HG03064 (cell line): Measurements from ENCODE around the gene TRIML2.

ENCODE experiments used
- ATAC-seq: cut with Tn5 transposase; IDR thresholded peaks from one replicate; pipeline ENCODE4 v1.9.1; 2021; ENCODE audit warnings: low read depth; ENCODE audit not compliant: unreplicated experiment

TRIML2 gene, protein sequence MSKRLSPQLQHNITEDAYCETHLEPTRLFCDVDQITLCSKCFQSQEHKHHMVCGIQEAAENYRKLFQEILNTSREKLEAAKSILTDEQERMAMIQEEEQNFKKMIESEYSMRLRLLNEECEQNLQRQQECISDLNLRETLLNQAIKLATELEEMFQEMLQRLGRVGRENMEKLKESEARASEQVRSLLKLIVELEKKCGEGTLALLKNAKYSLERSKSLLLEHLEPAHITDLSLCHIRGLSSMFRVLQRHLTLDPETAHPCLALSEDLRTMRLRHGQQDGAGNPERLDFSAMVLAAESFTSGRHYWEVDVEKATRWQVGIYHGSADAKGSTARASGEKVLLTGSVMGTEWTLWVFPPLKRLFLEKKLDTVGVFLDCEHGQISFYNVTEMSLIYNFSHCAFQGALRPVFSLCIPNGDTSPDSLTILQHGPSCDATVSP

DNA sequence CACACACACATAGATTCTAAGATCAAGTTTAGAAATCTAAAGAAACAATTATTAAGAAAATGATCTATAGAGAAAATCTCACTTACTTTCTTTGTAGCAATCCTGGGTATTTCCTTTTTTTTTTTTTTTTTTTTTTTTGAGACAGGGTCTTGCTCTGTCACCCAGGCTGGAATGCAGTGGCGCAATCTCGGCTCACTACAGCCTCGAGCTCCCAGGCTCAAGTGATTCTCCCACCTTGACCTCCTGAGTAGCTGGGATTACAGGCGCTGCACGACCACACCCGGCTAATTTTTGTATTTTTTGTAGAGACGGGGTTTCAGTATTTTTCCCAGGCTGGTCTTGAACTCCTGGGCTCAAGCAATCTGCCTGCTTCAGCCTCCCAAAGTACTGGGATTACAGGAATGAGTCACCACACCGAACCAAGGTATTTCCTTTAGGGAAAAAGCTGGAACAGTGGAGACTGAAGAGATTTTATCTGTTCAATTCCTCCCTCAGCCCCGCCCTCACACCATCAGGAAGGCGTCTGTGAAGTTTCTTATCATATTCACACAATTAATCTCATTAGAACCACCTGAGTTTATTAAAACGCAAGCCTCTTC, at the start of gene TRIML2:
TSS of gene TRIML2 (minus strand) at position 447 of the 599 bp plus-strand sequence. CDS start 4,235 bp downstream, outside the sequence.
- no peak for ATAC-seq

DNA sequence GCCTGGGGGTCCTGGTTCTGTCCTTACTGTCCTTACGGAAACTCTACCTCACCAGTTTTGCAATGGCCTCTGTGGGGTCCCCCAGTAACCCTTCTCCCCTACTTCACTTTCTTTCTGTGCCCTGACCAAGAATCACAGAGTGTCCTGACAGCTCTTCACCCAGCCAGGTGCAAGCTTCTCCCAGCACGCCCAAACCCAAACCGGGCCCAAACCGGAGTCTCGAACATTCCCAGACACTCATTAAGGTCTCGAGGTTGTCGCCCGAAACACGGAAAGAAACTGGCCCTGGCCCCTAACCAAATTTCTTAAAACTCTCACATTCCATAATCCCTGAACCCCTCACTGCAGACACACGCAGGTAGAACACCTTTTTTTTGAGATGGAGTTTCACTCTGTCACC, 48.9 kb upstream of the TRIML2 start:
- ATAC-seq = no peak

DNA sequence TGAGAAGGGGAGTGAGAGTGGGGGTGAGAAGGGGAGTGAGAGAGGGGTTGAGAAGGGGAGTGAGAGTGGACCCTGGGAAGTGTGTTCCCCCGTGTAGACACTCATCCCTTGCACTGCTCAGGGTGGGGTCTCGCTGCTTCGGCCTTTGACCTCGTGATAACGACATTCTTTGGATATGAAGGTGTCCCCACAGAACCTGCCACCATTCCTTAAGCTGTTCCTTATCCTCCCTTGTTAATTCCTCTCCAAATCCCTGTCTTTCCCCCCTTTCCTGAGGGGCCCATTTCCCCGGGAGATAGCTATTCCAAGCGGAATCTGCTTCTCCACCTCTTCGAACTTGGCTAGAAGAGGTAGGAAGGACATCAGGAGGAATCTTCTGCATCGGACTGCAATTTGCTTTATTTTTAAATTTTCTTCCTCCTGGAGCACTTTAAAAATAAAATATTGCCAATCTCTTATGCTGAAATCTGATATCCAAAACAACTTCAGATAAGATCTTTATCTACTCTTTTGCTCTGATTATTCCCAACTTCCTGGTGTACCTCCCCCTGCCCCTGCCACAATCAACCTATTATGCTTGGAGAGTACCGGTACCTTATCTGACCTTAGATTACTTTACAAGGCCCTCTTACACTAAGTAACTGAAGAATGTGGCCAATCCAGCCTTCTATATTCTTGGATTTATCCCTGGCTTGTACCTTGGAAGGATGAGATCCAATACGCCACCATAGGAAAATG, 45.4 kb upstream of the TRIML2 start:
- ATAC-seq = no peak

DNA sequence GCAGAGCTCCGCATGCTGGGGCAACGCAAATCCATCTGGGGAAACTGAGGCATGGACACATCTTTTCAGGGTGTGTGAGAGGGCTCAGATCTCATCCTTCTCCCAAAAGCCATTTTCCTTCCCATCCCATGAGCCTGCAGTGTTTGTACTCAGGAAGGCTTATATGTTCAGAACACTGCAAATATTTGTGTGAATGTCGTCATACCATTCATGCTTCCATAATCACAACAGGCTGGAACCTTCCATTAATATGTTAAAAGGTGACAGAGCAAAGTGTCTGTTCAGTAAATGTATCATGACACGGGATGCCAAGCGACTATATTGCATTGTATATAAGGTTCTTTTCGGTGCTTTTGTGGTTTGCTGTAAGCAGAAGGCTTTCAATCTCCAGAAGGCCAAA, 38.4 kb upstream of the TRIML2 start:
- ATAC-seq = no peak

DNA sequence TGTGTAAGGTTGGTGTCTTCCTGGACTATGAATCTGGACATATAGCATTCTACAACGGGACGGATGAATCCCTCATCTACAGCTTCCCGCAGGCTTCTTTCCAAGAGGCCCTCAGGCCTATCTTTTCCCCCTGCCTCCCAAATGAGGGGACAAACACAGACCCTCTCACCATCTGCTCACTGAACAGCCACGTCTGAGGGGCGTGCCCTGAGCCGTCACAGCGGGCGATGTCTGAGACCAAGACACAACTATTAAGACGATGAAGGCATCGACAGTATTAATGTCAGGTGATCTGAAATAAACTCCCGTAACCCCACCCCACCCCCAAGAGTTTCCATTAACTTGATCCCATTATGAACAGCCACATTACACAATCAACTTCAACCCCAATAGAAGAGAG, 37.8 kb upstream of the TRIML2 start:
- ATAC-seq = no peak

DNA sequence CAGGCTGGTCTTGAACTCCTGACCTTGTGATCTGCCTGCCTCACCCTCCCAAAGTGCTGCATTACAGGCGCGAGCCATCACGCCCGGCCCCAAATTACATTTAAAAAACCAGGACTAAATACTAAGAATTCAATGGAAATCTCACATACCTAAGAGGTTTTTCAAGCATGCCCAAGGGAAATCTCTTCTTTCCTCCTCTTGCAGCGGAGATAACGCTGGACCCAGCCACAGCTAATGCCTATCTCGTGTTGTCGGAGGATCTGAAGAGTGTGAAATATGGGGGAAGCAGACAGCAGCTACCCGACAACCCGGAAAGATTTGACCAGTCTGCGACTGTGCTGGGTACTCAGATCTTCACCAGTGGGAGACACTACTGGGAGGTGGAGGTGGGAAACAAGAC, 37.2 kb upstream of the TRIML2 start:
- no peak for ATAC-seq

DNA sequence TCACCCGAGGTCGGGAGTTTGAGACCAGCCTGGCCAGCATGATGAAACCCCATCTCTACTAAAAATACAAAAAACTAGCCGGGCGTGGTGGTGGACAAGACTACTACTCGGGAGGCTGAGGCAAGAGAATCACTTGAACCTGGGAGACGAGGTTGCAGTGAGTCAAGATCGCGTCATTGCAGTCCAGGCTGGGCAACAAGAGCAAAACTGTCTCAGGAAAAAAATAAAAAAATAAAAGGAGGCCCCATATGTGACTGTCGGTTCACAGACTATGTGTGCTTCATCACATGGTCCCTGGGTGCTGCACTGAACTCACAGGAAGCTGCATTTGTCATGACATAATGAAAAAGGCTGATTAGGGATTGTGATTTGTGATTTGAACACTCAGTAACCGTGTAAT, 36.2 kb upstream of the TRIML2 start:
- no peak for ATAC-seq

DNA sequence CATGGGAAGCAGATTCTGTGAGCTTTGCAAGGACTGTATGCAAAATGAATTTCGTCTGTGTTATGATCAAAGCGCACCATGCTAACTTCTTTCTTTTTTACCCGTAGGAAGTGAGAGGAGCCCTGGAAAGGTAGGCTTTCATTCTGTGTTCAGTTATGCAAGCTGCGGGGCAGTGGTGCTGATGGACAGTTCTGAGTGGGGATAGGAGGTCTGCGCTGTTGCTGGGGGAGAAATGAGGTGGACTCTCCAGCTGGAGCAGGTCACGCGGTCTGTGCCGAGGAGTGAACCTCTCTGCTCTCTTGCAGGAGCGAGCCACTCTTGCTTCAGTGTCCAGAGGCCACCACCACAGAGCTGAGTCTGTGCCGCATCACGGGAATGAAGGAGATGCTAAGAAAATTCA, 34.3 kb upstream of the TRIML2 start:
- ATAC-seq = no peak

DNA sequence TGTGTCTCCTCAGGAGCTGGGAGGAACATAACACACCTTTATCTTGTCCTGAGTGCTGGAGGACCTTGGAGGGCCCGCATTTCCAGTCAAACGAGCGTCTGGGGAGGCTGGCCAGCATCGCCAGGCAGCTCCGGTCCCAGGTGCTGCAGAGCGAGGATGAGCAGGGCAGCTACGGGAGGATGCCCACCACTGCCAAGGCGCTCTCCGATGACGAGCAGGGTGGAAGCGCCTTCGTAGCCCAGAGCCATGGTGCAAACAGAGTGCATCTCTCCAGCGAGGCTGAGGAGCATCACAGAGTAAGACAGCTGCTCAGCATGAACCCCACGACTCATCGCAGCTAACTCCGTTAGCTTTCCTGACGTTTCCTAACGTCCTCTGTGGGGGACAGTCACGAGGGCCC, 30.3 kb upstream of the TRIML2 start:
- no peak for ATAC-seq

DNA sequence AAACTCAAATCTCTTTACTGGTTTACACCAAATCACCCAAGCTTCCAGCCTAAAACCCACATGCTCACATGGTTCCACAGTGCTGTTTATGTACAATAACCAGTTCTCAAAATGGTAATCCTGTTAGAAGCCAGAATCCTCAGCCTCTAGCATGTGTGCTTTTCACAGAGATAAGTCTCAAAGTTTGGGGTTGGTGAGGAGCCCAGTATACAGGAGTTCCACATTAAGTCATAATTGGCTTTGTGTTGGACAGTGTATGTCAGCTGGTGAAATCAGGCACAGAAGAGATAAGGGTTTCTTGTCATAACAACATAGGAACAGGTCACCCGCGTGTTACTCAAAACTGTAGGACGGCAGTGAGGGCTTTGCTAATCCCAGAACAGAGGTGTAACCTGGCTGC, 29.7 kb upstream of the TRIML2 start, which contains the start of gene TRIML1:
TSS of gene TRIML1 (plus strand) at position 301 of the 400 bp plus-strand sequence. CDS start 118 bp downstream, outside the sequence.
- no peak for ATAC-seq

DNA sequence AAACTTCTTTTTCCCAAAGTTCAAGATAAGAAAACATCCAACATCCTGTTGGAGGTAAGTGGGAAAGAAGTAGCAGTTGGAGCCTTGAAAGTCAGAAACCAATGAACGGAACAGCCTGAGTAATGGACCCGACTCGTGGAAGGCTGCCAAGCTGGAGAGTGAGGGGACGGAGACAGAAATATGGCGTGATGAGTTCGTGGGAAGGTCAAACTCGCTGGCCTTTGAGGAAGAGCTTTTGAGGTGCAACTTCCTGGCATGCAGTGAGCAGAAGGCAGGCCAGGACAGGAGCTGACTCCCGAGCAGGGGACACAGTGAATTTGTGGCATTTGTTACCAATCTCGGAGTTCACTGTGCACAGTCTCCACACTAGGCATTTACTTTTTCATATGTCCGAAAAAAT, 28.8 kb upstream of the TRIML2 start:
- ATAC-seq = no peak

DNA sequence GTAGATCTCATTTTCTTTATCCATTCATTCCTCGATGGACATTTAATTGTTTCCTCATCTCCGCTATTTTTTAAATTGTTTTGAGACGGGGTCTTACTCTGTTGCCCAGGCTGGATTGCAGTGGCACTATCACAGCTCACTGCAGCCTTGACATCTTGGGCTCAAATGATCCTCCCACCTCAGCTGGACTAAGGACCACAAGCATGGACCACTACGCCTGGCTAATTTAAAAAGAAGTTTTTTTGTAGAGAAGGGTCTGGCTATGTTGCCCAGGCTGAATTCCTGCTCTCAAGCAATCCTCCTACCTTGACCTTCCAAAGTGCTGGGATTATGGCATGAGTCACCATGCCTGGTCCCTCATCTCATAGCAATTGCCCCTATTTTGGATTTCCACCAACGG, 22.8 kb upstream of the TRIML2 start:
- no peak for ATAC-seq

DNA sequence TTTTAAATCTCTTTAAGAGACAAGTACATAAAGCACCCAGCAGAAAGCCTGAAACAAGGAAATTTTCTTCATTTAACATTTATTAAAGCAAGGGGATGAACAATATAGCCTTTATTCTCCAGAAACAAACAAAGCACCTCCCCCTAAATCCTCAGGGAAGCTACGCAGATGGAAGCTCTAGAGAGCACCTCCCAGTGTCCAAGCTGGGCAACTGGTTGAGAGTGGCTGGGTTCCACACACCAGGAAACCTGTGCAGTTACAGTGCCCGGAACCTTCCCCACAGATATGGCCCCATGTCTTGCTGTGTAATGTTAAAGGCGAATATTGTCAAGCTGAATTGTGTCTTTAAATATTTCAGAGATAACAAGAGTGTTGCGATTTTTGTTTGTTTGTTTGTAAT, 21.0 kb upstream of the TRIML2 start:
- ATAC-seq = no peak

DNA sequence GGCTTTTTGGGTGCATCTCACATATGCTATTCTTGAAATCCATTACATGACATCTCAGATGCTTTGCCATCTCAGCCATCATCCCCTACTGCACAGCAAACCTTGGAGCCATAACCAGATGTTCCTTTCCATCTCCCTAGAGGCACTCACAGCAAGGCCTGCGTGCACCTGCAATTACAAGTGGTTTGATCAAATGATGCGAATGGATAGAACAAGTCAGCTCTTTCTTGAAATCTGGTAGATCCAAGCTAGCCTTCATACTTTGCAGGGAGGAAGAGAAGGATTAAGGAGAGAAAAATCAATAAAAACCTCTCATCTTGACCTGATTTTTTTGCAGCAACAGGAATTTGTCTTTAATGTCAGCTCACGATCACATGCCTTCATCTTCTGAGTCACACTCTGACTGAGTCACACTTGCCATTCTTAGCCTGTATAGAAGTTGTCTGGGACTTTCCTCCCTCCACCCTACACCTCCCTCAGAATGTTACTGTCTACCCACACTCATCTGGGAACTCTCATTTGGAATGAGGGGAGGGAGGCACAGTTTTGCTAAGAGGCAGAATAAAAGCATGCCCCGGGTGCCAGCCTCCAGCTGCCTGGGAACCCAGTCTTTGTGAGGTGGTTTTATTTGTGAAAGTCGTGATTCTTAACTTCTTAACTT, 17.9 kb upstream of the TRIML2 start:
- ATAC-seq = no peak

DNA sequence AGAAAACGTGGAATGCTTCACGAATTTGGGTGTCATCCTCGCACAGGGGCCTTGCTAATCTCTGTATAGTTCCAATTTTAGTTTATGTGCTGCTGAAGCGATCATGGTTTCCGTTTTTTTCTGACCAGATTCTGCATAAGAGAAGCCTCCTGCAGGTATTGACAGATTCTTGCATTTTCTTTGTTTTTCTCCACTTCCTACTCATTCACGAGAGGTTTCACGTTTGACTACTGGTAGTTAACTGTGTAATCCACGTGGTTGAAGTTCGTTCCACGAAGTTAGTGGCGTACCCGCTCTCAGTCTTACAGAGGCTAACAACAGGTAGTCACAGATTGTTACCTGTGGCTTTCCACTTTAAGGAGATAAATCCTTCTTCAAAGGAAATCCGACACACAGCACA, 12.1 kb upstream of the TRIML2 start:
- ATAC-seq = no peak

DNA sequence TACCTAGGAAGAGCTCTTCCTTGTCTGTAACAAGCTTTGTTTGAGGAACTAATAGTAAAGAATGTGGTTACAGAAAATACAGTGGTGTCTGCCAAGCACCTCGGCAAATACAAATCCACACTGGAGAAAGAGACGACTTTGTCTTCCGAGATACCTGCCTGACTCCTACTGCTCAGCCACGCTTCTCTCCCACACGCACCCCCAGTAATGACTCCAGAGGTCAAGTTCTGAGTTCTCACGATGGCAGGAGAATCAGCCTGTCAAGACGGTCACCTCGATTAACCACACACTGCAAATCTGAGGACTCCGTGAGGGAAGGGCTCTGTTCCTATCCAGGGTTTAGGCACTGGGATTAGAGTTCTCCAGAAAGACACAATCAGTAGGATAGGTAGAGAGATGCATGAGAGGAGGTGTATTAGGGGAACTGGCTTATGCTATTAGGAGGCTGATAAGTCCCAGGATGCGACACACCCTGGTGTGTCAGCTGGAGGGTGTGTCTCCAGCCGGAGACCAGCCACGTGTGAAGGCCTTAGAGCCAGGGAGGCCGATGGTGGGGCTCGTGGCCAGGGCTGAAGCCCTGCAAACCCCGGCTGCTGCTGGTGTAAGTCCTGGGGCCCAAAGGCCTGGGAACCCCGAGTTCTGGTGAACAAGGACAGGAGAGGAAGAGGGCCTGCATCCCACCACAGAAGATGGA, 8.4 kb upstream of the TRIML2 start:
- ATAC-seq = no peak

DNA sequence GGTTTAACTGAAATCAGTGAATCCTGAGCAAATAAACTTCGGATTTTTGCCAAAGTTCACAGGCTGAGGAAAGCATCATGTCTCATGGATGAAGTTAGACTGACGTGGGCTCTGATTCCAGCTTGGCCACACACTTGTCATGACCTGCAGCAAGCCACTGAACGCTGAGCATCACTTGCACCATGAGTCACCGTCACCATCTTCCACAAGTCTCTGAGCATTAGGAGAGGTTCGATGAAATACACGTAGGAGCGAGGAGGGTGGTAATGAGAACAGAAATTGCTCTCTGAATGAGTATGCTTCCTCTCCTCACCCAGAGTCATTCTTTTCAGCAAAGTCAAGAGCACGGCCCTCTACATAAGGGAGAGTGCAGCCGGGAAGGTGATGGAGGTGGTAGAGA, 3.8 kb upstream of the TRIML2 start:
- no peak for ATAC-seq

DNA sequence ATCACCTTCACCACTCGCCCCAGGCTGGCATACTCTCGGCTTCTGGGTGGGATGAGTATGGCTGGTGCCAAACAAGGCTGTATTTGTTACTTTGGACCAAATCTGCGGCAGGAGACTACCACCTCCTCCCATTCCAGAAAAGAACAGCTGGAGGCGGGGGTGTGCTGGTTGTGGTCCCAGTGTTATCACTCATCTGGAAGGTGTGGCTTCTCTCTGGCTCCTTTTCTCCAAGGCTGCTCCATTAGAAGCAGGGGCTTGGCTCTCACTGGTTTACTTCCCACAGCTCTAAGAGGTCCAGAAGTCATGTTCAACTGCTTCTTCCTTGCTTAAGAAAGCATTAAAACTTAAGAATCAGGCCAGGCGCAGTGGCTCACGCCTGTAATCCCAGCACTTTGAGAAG, 2.6 kb upstream of the TRIML2 start:
- no peak for ATAC-seq

DNA sequence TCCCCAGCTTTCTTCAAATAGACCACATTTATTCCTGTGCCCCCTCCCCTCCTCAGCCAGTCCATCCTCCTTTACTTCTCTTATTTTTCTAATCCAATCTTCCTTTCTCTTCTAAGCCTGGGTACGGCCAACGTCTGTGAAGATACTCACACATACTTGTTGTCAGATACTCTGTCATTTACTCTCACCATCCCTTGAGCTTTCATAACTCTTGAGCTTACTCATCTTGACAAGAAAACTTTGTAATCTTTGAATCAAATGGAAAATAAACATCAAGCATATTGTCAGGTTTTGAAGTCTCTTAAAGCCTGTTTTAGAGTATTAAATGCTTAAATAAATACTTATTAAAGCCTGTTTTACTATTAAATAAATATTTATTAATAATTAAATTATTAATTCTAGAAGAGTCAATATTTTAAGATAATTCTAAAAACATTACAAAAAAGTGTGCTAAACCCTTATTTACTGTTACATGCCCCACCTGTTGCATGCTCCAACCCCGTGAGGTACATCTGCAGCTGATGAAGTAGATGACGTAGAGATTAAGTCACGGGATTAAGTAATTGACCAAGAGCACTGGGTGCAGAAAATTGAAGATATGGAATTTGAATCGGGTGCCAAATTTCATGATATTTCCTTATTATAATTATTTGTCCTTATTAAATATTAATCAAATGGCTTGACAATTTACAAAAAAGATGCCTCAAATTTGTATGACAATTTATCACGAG, 1.5 kb upstream of the TRIML2 start:
- no peak for ATAC-seq

DNA sequence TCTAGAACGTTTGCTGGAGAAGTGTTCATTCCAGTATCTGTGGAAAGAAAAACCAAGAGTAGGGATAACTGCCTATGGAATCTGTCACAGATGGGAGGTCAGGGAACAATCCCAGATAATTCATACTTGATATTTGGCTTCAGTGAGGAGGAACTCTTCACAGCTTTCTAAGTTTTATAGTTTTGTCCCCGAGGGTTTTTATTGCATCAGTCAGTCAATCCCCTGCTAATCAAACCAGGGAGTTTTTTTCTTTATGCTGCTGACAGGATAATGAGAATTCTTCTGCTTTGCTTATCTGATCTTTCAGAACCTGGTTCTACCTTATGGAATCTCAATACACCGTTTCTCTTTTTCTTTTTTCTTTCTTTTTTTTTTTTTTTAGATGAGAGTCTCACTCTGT, 633 bp upstream of the TRIML2 start:
- no peak for ATAC-seq
